A549 treated with GW870086 at 1 μM for 4 hours (cell line): Measurements from ENCODE around the gene SHBG. TPM values are rescaled to one million over a fixed set of nuclear protein-coding genes. Genes with fewer than 3 reads are reported as not detected.

Source experiments
- total RNA-seq: library from RNA; stranded (reverse); fragments of 200-300 nt; extraction: Qiagen RNA extraction; gene quantifications from 5 replicates; pipeline ENCODE4 v1.2.3, GENCODE V29; 2022; ENCODE audit warnings: low read depth

Gene SHBG, protein sequence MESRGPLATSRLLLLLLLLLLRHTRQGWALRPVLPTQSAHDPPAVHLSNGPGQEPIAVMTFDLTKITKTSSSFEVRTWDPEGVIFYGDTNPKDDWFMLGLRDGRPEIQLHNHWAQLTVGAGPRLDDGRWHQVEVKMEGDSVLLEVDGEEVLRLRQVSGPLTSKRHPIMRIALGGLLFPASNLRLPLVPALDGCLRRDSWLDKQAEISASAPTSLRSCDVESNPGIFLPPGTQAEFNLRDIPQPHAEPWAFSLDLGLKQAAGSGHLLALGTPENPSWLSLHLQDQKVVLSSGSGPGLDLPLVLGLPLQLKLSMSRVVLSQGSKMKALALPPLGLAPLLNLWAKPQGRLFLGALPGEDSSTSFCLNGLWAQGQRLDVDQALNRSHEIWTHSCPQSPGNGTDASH
- total RNA-seq = 0.29 to 1.1 TPM (median 0.42 TPM) in 5 replicates

GRCh38 chr17:7629939-7630571 lies at the start of gene SHBG:
TSS of gene SHBG (plus strand) at chr17:7630135. CDS start at chr17:7630173, 38 bp downstream.

DNA sequence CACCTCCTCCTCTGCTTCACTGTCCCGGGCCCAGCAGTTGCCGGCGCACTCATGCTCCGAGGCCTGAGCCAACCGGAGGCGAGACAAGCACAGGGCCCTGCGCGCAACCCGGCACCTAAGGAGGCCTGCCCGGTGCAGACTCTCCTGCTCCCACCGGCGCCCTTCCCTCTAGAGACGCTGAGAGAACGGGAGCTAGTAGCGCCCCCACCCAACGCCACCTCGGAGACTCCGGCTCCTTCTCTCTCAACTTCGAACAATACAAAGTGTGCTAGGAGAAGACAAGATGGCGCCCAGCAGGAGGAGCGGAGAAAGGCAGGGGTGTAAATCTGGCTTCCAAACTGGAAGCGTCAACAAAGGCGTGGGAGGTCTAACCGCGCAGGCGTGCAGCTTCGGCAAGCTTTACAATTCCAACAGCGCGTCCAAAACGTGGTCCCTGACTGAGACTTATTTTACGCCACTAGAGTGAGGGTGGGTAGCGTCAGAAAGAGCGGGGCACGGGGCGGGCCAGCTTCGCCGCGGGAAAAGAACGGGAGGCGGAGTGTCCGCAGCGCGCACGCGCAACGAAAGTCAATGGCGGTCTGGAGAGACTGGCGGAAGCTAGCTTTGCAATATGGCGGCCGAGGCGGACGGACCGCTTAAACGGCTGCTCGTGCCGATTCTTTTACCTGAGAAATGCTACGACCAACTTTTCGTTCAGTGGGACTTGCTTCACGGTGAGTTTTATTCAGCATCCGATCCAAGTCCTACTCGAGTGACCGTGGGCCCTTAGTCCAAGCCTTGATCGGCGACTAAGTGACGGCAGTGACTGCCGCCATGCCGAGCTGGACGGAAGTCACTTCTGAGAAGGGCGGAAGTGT lies 46.5 kb upstream of the SHBG start, which contains the start of gene MPDU1:
TSS of gene MPDU1 (plus strand) at position 600 of the 857 bp plus-strand sequence. CDS start at position 611, 11 bp downstream.

GRCh38 chr17:7589891-7590691 lies 39.8 kb upstream of the SHBG start, which contains the start of gene SOX15:
TSS of gene SOX15 (minus strand) at chr17:7590094. CDS start at chr17:7589676, 418 bp downstream.

DNA sequence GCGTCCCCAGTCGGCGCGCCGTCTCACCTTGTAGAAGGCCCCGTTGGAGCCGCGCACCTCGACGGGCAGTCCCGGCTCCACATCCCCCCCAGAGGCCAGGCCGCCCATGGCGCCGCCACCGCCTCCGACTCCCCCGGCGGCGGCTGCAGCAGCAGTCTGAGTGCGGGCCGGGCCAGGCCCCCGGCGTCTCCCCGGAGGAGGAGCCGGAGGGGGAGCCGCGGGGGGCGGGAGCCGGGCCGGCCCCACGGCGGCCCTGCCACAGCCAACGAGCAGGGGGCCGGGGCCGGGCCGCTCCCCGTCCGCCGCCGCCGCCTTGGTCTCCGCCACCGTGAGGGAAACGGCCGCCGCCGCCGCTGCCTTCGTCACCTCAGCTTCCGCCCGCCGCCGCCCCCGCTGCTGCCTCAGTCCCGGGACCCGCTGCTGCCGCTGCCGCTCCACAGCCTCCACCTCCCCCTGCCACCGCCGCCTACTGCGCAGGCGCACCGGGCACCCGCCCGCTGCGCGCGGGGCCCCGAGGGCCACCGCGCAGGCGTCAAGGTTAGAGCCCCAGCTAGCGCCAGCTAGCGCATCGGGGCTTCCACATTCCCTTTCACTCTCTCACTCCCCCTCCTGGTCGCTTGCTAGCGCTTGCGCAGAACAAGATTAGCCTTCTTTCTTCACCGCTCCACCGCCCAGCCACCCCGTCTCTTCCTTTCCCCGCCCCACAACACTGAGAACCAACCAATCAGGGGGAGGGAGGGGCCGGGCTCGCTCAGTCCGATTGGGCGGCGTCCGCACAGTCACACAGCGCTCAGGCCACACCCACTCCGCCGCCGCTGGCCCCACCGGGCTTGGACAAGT lies 15.3 kb upstream of the SHBG start, which contains the start of gene FXR2:
TSS of gene FXR2 (minus strand) at position 473 of the 840 bp plus-strand sequence. CDS start at position 108, 365 bp downstream.

GRCh38 chr17:7627250-7628121 lies 2.4 kb upstream of the SHBG start, which contains the start of gene SAT2:
TSS of gene SAT2 (minus strand) at chr17:7627821. CDS start at chr17:7627635, 186 bp downstream.

DNA sequence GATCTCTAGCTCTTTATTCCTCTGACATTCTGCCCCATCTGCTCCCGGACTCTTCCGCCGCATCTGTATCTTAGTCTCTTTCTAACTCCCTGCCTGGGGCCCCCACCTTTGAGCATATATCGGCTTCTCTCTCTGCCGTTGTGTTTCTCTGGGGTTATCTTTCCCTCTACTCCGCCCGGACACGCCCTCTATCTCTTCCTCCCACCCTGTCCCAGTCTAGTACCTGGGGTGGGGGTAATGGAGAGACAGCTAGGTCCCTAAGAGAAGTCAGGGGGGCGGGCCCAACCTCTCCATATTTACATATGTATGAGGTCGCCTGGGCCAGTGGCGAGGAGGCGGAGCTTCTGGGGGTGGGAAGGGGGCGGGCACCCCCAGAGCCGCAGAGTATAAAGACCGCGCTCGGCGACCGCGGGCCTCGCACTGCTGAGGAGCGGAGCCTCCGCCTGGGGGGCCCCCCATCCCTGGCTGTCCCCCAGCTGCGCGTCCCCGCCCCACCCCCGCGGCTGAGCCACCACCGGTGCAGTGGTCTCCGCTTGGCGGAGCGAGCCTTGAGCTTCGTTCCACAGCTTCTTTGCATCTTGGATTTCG lies 20.7 kb downstream of the SHBG start, which contains the start of gene ATP1B2:
TSS of gene ATP1B2 (plus strand) at position 418 of the 588 bp plus-strand sequence. CDS start 593 bp downstream, outside the sequence.

Other genes with a start within 250 kb of the SHBG start
- 1.4 to 2.0 TPM (median 1.5 TPM) in 5 replicates for gene TNK1, start 249.0 kb upstream of the SHBG start, total RNA-seq
- gene PLSCR3, start 235.6 kb upstream of the SHBG start, total RNA-seq = 38.1 to 44.3 TPM (median 41.3 TPM) in 5 replicates
- gene TMEM256, start 226.0 kb upstream of the SHBG start, total RNA-seq = 202 to 227 TPM (median 216 TPM) in 5 replicates
- gene NLGN2, start 222.3 kb upstream of the SHBG start, total RNA-seq = 13.2 to 18.5 TPM (median 17.1 TPM) in 5 replicates
- 0.14 TPM in 1 of 5 replicates, not detected in the others for gene SPEM1, start 209.8 kb upstream of the SHBG start, total RNA-seq
- 0.14 TPM in 1 of 5 replicates, not detected in the others for gene SPEM2, start 204.5 kb upstream of the SHBG start, total RNA-seq
- gene SPEM3, start 201.3 kb upstream of the SHBG start, total RNA-seq = not detected in 5 replicates
- 10.2 to 13.7 TPM (median 12.1 TPM) in 5 replicates for gene TMEM102, start 194.7 kb upstream of the SHBG start, total RNA-seq
- gene FGF11, start 190.6 kb upstream of the SHBG start, total RNA-seq = 0.43 to 1.3 TPM (median 1.1 TPM) in 5 replicates
- 7.3 to 11.0 TPM (median 9.1 TPM) in 5 replicates for gene CHRNB1, start 185.1 kb upstream of the SHBG start, total RNA-seq
- 18.5 to 23.4 TPM (median 22.7 TPM) in 5 replicates for gene ZBTB4, start 150.5 kb upstream of the SHBG start, total RNA-seq
- gene SLC35G6, start 148.7 kb upstream of the SHBG start, total RNA-seq = not detected in 5 replicates
- gene POLR2A, start 145.8 kb upstream of the SHBG start, total RNA-seq = 63.4 to 76.8 TPM (median 71.8 TPM) in 5 replicates
- gene TNFSF12, start 81.1 kb upstream of the SHBG start, total RNA-seq = 9.1 to 12.2 TPM (median 10.8 TPM) in 5 replicates
- 0.37 to 1.1 TPM (median 0.87 TPM) in 5 replicates for gene TNFSF13, start 71.4 kb upstream of the SHBG start, total RNA-seq
- gene SENP3, start 68.2 kb upstream of the SHBG start, total RNA-seq = 85.2 to 101 TPM (median 93.8 TPM) in 5 replicates
- gene CD68, start 50.5 kb upstream of the SHBG start, total RNA-seq = 25.6 to 35.0 TPM (median 28.2 TPM) in 5 replicates
- gene MPDU1, start 46.3 kb upstream of the SHBG start, total RNA-seq = 112 to 145 TPM (median 126 TPM) in 5 replicates
- gene SOX15, start 40.0 kb upstream of the SHBG start, total RNA-seq = 0.13 to 0.30 TPM (median 0.14 TPM) in 5 replicates
- 44.0 to 59.8 TPM (median 56.2 TPM) in 5 replicates for gene FXR2, start 15.2 kb upstream of the SHBG start, total RNA-seq
- 65.1 to 91.4 TPM (median 81.4 TPM) in 5 replicates for gene SAT2, start 2.3 kb upstream of the SHBG start, total RNA-seq
- 0.12 to 0.42 TPM (median 0.26 TPM) in 5 replicates for gene ATP1B2, start 20.8 kb downstream of the SHBG start, total RNA-seq
- 38.4 to 46.5 TPM (median 42.3 TPM) in 5 replicates for gene TP53, start 57.4 kb downstream of the SHBG start, total RNA-seq
- 29.3 to 48.6 TPM (median 40.8 TPM) in 5 replicates for gene WRAP53, start 58.3 kb downstream of the SHBG start, total RNA-seq
- 1.3 to 1.6 TPM (median 1.5 TPM) in 5 replicates for gene EFNB3, start 75.1 kb downstream of the SHBG start, total RNA-seq
- 0.01 to 0.10 TPM (median 0.05 TPM) in 4 of 5 replicates, not detected in the other for gene DNAH2, start 87.6 kb downstream of the SHBG start, total RNA-seq
- 9.9 to 17.7 TPM (median 12.8 TPM) in 5 replicates for gene KDM6B, start 204.1 kb downstream of the SHBG start, total RNA-seq
- 0.23 to 0.92 TPM (median 0.82 TPM) in 5 replicates for gene TMEM88, start 224.9 kb downstream of the SHBG start, total RNA-seq
- 210 to 251 TPM (median 223 TPM) in 5 replicates for gene NAA38, start 227.4 kb downstream of the SHBG start, total RNA-seq
- 19.1 to 21.6 TPM (median 19.8 TPM) in 5 replicates for gene CYB5D1, start 227.9 kb downstream of the SHBG start, total RNA-seq